GM19395 (cell line): Measurements from ENCODE around the gene STX8.

ENCODE experiments used
- ATAC-seq: cut with Tn5 transposase; IDR thresholded peaks from one replicate; pipeline ENCODE4 v1.9.1; 2021; ENCODE audit warnings: mild to moderate bottlenecking, moderate library complexity; ENCODE audit not compliant: unreplicated experiment

STX8 gene

DNA sequence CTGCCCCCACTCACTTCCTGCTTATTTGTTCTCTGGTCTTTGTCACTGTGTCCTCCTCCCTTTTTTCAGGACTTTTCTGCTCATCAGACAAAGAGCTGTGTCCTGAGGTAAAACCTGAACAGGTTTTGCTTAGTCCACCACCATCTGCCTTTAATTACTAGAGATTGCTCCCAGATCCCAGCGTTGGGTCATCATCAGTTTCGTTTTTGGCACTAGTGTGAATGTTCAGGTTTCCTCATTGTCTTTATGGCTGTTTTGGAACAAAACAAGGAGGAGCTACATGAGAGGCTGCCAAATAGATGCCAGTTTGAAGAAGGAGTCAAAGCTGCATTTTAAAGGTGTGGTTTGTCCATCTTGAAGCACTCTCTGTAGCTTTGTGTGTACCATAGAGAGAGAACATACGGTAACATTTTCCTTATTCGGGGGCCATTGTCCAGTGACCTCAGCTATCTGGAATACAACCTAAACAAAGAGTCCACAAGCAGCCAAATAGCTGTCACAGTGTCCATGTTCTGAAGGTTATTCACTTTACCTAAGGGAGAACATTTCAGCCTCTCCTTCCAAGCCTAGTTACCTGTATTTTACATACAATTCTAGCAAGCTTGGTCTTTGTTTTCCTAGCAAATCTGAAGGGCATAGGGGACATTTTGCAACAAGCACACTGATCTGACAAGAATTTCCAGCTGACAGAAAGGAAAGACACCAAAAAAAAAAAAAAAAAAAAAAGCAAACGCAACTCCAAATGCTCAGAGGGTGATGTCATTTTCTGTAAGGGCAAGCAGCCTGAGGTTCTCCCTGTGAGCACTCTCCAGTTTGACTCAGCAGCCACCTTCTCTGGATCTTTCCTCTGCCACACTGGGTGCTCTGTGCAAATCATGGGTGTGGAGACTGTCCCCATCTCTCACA lies 358.2 kb downstream of the STX8 start:
- no peak for ATAC-seq

DNA sequence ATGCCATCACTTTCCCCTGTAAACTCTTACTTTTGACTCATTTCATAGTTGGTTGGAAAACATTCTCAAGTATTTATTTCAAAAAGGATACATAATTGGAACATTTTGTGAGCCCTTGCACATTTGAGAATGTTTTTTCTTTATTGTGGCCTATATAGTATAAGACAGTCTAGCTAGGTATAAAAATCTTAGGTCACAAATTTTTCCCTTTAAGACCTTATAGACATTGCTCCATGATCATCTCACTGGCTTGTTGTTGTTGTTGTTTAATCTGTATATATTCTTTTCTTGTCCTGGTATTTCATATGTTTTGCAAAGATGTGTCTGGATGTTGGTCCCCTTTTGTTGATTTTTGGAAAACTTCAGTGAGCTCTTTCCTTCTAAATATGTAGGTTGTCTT lies 360.2 kb downstream of the STX8 start:
- ATAC-seq, result no peak

DNA sequence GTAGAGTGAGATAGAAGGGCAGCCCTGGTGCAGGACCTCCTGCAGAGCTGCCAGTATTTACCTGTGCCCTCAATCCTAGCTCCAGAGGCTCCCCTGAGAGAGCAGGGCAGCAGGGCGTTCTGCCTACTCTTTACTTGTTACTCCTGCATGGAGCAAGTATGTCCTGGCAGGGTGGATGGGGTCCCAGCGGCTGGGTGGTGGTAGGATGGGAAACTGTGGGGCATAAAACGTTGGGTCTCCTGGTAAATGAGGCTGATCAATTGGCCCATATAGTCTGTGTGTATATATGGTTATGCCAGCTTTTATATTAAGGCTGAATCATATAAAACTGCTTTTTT lies 362.3 kb downstream of the STX8 start:
- ATAC-seq, result no peak

DNA sequence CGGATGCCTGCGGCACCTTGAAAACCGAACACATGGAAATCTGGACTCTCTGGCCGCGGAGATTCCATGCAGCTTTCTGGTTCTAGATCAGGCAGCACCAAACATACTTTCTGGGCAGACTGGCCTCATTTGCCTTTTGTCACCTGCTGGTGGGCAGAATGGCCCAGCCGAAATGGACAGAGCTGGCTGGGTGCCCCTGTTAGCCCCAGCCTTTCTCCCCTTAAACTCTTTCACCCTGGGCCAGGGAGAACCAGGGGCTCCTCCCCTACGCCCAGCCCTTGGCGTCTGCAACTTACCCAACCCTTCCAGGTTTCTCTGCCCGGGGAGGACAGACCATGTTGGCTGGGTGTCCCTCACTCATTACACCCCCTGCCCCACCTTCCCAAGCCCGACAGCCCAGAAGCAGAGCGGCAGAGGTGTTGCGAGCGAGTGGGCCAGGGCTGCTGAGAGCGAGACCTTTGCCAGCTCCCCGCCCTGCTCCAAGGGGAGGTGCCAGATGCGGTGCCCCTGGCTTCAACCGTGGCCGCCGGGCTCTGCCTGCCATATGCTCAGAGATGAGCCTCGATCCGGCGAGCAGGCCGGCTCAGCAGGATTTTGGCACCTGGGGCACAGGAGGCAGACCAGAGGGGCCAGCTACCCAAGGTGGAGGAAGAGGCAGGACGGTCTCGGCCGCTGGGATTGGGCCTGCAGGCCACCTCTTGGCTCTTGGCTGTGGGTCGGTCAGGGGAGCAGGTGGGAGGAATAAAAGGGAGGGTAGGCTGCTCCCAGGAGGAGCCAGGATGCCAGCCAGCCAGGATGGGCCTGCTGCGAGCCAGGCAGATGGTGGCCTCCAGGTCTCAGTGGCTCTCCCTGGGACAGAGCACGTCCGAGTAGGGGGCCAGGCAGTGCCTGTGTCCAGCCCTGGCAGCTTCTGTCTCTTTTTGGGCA lies 363.0 kb downstream of the STX8 start:
- no peak for ATAC-seq

DNA sequence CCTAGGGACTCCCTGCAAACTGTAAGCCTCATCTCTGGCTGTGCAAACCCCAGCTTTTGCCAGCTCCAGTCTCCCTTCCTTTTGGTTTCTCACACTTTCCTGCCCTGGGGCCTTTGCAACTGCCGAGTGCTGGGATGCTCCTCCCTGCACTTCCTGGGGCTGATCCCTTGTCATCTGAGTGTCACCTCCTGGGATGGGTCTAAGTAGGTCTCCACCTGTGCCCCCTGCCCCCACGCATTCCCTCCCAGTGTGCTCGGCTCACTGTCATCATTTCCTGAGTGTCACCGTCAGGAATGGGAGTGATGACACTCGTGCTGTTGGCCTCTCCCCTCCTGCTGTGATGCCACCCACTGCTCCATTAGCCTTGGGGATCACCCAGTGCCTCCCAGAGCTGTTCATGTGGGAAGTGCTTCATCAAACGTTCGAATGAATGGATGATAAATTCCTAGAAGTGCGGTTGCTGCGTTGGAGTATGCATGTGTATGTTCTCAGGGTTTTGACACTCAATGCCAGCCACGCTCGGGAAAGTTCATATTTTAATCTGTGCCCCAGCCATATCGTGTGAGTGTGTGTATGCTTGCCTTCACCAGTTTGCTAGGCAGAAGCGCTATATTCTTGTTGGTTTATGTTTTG lies 364.4 kb downstream of the STX8 start:
- ATAC-seq, result no peak

DNA sequence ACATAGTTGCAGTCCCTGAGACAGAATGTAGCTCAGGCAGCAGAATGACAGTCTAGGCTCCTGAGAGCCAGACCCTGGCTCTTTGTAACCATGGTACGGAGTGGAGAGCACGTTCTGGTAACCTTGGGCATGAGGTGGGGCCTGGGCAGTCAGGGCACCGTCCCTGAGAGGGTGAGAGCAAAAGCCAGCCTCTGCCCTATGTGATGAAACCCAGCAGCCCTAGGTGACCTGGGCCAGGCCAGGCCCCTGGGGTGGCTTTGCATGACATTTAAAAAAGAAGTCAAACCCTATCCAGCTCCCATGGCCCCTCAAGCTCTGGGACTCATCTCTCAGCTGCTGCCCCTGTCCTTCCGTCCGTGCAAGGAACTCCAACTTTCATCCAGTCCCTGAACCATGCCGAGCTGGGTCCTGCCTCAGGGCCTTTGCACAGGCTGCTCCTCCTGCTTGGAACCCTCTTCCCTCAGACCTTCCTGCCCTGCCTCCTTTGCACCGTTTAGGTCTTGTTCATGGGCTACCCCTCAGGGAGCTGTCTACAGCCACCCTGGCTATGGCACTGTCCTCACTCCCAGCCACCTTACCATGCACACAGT lies 365.7 kb downstream of the STX8 start:
- ATAC-seq, result no peak

DNA sequence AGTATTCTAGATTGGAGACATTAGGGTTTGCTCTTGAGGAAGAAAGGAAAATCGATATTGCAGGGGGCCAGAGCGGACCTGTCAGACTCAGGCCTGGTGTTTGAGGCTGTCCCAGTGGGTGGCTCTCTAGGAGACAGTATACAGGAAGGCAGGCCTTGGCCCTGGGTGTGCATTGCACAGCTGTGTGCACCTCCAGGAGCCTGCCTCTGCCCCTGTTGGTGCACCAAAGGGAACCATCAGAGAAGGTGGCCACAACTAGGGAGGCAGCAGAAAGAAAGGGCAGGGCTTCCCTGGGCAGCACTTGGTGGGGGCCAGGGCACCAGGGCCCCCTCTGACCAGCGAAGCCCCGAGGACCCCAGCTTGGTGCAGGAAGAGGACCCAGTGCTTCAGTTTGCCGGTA lies 366.3 kb downstream of the STX8 start:
- ATAC-seq, result no peak

DNA sequence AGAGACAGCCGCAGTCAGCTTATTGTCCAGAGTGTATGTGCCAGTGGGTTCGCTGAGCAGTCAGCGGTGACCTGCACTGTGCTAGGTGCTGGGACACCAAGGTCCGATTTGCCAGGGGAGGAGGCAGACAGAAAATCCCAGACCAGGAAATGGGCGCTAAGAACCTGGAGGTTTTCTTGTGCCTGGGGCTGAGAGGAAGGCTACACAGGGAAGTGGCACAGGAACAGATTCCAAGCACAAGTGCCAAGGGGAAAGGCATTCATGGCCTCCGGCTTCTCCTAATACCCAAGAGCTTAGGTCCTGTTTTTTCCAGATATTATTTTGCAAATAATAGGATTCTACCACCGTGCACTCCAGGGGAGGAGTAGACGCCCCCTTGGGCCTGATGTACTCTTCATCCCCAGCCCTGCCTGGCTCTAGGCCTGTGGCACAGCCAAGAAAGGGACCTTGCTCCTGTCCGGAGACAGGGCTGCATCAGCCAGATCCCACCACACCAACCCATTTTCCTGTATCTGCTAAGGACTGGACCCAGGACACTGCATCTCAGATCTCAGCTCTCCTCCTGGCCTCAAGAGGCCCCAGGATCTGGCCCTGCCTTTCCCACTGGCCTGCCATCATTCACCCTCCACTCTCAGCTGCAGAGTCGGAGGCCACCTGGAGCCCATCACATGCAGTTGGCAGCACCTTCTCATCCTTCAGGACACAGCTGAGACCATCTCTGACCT lies 367.1 kb downstream of the STX8 start:
- no peak for ATAC-seq

DNA sequence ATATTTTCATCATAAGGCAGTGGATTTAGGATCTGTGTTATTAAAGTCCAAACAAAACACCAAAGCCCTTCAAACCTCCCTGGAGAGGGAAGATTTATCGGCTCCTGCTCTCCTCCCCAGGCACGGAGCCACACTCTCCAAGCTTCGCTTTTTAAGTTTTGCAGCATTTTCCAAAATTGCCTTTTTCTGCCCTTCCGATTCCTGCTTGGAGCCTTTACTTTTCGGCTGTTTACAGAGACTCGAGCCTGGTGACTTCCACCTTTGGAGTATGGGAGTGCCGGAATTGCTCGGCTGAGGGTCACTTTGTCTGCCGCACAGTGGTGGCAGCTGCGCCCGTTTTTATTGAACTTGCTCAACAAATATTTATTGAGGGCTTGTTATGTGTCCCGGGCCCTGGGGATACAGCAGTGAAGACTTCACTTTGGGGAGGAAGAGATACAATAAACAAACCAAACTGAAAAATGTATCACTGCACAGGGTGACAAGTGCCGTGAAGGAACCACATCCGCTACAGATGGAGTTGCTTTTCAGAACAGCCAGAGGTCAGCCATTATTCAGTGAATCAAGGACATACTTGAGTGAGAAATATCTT lies 368.8 kb downstream of the STX8 start:
- ATAC-seq, result no peak

DNA sequence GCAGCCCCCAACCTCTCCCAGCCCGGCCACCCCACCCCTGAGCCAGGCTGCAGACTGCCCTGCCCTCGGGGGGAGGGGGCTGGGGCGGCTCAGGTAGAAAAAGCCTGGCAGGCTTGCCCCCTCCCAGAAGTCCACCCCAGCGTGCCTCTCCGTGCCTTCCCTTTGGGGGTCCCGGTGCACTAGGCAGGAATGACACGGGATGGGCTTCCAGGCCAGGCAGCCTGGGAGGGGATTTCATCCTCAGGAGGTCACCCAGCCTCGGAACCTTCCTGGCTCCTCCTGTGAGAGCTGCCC lies 369.3 kb downstream of the STX8 start:
- ATAC-seq, result no peak

DNA sequence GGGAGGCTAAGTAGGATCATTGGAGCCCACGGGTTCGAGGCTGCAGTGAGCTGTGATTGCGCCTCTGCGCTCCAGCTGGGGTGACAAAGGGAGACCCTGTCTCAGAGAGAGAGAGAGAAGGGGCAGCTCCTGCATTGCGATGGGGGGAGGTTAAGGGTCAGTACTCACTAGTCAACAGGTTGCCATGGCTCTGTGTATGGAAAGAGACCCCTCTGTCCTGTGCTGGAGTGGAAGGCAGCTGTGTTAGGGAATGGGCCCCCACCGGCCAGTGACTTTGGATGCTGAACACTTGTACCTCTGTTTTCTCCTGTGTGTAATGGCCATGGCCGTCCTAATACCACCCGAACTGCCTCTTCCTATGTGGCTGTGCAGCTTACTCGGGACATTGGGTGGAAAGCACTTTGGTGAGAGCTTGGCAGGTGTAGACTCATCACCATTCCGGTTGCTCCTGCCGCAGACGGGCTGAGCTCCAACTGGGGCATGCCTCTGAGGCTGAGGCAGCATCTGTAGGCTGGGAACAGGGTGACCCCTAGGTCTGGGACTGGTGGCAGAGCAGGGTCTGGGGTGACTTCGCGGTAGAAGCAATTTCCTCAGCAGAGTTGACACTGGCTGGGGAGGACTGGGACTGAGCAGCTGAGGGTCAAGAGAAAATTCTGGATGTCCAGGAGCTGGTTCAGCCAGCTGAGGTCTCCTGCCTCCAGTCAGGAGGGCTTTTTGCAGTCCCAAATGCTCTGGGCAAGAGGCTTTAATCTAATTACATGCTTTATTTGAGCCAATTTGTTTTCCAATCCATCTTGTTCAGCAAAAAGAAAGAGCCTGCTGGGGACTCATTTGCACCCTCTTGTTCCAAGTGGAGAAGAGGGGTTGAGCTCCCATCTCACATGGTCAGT lies 369.9 kb downstream of the STX8 start:
- ATAC-seq, result no peak

DNA sequence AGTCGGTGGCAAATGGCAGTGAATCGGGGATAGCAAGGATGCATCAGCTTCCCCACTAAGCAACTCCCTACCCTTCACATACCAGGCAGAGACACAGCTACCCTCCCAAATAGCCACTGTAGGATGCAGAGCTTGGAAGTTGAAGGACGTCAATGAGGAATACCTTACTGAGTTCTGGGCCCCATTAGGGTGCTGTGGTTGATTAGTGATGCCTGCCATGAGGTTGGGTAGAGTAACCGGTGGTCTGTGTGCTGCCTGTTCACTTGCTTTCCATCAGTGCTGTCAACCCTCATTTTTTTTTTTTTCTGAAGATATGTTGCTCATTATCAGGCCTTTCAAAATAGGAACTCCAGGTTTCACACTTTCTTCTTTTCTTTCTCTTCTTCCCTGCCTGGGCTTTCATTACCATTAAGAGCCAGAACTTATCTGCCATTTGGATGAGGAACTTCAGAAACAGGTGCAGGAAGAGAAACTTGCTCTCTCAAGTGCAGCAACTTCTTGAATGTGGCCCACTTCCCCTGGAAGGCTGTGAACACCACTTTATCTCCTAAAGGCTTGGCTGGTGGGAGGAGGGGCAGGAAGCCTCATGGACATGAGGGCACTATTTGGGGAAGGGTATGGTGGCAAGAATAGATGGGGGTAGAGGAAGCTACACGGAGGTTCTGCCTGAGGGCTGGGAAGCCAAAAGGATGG lies 370.8 kb downstream of the STX8 start:
- ATAC-seq, result no peak

DNA sequence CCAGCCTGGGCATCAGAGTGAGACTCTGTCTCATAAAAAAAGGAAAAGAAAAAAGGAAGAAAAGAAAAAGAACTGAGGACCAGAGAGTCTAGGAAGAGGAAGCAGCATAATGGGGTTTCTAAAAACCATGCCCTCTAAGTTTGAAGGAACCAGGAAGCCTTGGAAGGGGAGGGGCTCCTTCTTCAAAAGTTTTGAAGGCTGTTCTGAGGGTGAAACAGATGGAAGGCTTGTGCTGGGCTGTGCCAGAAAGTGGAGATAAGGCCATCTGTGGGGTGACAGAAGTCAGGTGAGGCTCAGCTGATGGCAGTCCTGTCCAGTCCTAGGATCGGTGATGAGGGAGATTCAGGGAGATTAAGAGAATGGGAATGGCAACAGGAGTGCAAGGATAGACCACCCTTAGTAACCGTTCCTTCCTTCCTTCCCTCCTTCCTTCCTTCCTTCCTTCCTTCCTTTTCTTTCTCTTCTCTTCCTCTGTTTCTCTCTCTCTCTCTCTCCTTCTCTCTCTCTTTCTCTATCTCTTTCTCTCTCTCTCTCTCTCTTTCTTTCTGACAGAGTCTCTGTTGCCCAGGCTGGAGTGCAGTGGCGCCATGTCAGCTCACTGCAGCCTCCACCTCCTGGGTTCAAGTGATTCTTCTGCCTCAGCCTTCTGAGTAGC lies 371.7 kb downstream of the STX8 start:
- no peak for ATAC-seq

DNA sequence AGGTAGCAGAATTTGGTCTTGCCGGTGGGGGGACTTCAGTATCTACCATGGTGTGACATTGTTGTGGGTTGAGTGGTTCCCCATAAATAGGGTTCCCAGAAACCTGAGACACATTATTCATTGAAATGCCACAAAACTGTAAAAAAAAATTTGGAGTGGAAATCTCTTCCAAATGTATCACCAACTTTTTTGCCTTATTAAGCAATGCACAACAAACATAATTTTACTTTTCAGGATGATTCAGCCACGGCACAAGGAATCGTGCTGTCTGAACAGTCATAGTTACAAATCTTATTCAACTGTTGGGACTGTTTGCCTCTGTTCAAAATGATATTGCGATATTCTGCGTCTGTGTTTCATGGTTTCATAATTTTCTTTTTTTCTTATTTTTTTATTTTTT lies 373.1 kb downstream of the STX8 start:
- no peak for ATAC-seq

DNA sequence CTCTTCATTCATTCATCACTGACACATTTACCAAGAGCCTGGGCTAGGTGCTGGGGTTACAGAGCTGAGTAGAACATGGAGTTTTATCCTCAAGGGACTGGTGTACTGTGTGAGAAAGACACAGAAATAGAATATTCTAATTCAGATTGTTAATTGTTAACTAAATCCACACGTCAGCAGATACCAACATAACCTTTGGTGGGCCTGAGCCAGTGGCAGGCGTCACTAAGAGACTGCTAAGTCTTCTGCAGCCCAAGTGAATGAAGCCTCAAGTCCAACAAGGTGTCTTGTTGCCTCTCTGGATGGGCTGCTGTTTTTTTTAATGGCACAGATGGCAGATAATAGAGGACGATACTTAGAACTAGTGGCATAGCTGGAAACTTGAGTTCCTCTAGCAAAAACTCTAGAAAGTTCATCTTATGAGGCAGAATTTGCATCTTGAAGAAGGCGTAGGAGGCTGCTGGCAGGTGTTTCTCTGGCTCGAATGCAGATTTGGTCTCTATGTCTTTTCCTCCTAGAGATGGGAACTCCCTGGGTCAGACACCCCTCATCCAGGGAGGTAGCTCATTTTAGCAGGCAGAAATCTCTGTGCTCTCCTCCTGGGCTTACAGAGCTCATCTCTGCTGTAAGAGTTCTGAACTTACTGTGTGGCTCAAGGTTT lies 374.8 kb downstream of the STX8 start:
- ATAC-seq, result peak; percentile 77
